ENCODE data around the gene TELO2. TPM values are rescaled to one million over a fixed set of nuclear protein-coding genes. Genes with fewer than 3 reads are reported as not detected.

The TELO2 gene
- total RNA-seq, 4 donors from 2014 or later = 34.5 to 105 (median 82.4) TPM

DNA sequence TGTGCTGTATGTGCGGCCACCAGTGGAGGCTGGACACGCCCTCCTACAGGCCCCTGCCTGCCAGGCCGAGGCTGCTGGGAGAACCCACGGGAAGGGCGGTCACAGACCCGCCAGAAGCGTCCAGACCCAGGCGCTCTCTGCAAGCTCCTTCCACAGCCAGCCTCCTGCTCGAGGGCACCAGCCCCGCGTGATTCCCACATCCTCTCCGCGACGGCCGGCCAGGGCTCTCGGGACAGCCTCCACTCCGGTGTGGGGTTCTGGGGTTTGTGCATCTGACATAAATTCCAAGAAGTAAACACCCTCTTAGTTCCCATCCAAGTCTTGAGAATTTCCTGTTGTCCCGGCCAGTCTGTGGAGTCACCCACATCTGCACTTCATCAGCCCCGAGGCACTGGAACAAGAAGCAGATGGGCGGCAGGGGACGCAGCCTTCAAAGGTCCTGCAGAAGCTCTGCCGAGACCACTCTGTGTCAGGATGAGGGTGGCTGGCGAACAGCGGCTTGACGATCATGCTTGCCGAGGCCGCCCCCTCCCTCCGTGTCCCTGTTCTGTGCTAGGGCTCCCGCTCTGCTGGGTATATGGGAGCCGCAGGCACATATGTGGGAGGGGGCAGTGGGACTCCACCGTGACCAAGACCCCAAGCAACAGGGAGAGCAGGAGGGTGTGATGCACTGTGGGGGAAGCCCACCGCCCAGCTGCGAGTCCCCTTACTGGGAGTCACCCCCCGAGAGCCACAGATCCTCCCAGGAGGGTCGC lies 37.9 kb downstream of the TELO2 start:
- TF ChIP-seq CTCF (IDR thresholded peaks at IDR 0.05) = no peak
- no peak for TF ChIP-seq POLR2A (IDR thresholded peaks at IDR 0.05)
- Histone ChIP-seq H3K4me1 (peaks cover 0 to 27% (median 9%) of the 10 kb centered on the region in 4 donors), H3K36me3 (peaks cover 0 to 3% (median 0%) of the 10 kb centered on the region in 3 donors), H3K9me3 (no peaks in the 10 kb centered on the region), H3K4me3 (peak overlapping the region in 2 of 4 donors; percentile 2 to 27), H3K27ac (peak overlapping the region; percentile 80 to 95 (median 89)), H3K27me3 (no peaks in the 10 kb centered on the region)
- DNase-seq = no peak

DNA sequence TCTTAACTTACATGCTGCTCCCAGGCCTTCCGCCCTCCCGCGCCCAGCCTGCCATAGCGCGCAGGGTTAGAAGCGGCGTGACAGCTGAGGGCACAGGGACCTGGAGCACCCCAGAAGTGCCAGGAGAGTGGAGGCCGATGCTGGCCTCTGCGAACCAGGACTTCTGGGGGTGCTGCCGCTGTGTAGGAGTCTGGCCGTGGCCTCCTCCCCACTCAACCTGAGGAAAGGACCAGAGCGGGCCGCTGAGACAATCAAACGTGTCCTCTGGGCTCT lies 38.4 kb downstream of the TELO2 start:
- no peak for TF ChIP-seq POLR2A (IDR thresholded peaks at IDR 0.05)
- no peak for TF ChIP-seq CTCF (IDR thresholded peaks at IDR 0.05)
- no peak for DNase-seq
- peak overlapping the region; percentile 80 to 95 (median 89) for H3K27ac ChIP-seq
- H3K9me3 ChIP-seq = no peaks in the 10 kb centered on the region
- no peaks in the 10 kb centered on the region for H3K27me3 ChIP-seq
- H3K4me3 ChIP-seq = peak overlapping the region in 2 of 4 donors; percentile 2 to 27
- peaks cover 0 to 31% (median 11%) of the 10 kb centered on the region in 4 donors for H3K4me1 ChIP-seq
- H3K36me3 ChIP-seq = peaks cover 0 to 8% (median 0%) of the 10 kb centered on the region in 3 donors

- Histone ChIP-seq H3K27me3 (no peaks in the 10 kb centered on the region), H3K4me1 (peaks cover 0 to 35% (median 12%) of the 10 kb centered on the region in 4 donors), H3K9me3 (no peaks in the 10 kb centered on the region), H3K4me3 (peak overlapping the region in 2 of 4 donors; percentile 14 to 67), H3K27ac (peak overlapping the region; percentile 80 to 95 (median 89)), H3K36me3 (peaks cover 0 to 14% (median 0%) of the 10 kb centered on the region in 3 donors)
- peak in 1 of 3 donors; percentile 66 for DNase-seq
- TF ChIP-seq CTCF (IDR thresholded peaks at IDR 0.05) (no peak), POLR2A (IDR thresholded peaks at IDR 0.05) (no peak)
Observed at GRCh38 chr16:1532081-1532760, 39.1 kb downstream of the TELO2 start.

GRCh38 chr16:1532771-1533170 lies 39.6 kb downstream of the TELO2 start:
- DNase-seq = no peak
- Histone ChIP-seq H3K36me3 (peaks cover 0 to 20% (median 0%) of the 10 kb centered on the region in 3 donors), H3K27me3 (no peaks in the 10 kb centered on the region), H3K4me1 (peaks cover 0 to 37% (median 14%) of the 10 kb centered on the region in 4 donors), H3K4me3 (peak overlapping the region; percentile 51 to 76 (median 70)), H3K27ac (peak overlapping the region; percentile 80 to 95 (median 89)), H3K9me3 (no peaks in the 10 kb centered on the region)
- no peak for TF ChIP-seq CTCF (IDR thresholded peaks at IDR 0.05)

DNA sequence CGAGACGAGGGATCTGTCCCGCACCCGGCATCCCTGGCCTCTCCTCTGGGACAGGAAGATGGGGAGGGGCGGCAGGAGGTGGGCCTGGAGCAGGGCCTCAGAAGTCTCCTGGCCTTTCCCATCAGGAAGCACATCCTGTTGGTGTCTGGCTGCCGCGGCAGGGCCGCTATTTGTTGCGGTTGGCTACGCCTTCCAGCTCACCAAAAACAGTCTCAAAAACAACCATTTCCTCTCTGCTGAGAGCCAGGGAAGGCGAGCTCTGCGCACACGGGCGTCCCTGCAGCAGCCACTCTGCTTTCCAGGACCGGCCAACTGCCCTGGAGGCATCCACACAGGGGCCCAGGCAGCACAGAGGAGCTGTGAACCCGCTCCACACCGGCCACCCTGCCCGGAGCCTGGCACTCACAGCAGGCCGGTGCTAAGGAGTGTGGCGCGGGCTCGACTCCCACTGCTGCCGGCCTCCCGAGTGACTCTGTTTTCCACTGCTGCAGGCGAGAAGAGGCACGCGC lies 40.3 kb downstream of the TELO2 start, which contains the start of gene TMEM204:
TSS of gene TMEM204 (plus strand) at position 224 of the 509 bp plus-strand sequence. CDS start 610 bp downstream, outside the sequence.
- H3K4me1 ChIP-seq = peaks cover 0 to 44% (median 17%) of the 10 kb centered on the region in 4 donors
- H3K27ac ChIP-seq = peak within 1 kb of the TSS; percentile 80 to 95 (median 89)
- peak in 2 of 3 donors; percentile 62 to 80 for DNase-seq
- H3K9me3 ChIP-seq = no peaks in the 10 kb centered on the region
- peak within 1 kb of the TSS; percentile 51 to 76 (median 70) for H3K4me3 ChIP-seq
- H3K36me3 ChIP-seq = peaks cover 0 to 27% (median 0%) of the 10 kb centered on the region in 3 donors
- H3K27me3 ChIP-seq = no peaks in the 10 kb centered on the region
- TF ChIP-seq POLR2A (IDR thresholded peaks at IDR 0.05) = peak; percentile 17 to 40
- no peak for TF ChIP-seq CTCF (IDR thresholded peaks at IDR 0.05)

Measured in Peyer's patch (tissue), 4 donors.